D721Med (cell line): Measurements from ENCODE around the gene TMEM269.

ENCODE experiments used
- DNase-seq: peaks from one replicate; pipeline ENCODE4 v3.0.0; 2011; ENCODE audit warnings: low spot score; ENCODE audit not compliant: insufficient read length
- FAIRE-seq: peaks from 2 replicates; lab custom pipeline; 2011; peaks lifted over from hg19 to GRCh38; lab: Jason Lieb, UNC
- TF ChIP-seq, protein P1 (sequence below): IDR thresholded peaks from 2 replicates; pipeline ENCODE4 v1.5.1; 2012; ENCODE audit warnings: mild to moderate bottlenecking, control low read depth; ENCODE audit not compliant: insufficient read depth; ENCODE audit errors: missing control alignments

The TMEM269 gene

DNA sequence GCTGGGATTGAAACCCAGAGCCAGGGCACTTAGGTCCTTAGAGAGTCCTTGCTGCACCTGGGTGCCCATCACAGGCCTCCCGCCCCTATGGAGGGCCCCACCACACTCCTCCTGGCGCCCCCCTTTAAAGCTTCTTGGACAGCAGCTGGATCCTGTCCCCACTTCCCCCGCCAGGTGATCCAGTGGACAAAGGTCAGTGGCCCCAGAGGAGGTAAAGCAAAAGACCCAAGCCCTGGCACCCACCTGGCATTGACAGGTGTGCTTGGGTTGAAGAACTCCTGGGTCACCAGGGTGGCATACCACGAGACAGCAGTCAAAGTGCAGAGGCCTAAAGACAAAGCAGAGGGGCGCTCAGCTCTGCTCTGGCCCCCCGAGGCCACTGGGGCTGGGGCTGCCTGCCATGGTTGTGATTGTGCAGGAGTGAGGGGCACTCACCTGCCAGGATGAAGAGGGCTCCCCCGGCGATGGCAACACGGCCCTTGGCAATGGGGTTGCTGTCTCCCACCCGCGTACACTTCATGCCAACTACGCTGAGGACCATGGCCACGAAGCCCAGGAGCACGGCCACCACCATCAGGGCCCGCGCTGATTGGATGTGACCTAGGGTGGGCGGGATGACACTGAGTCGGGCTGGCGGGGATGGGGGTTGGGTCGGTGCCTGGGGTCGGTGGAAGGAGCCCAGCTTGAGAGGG is 46.7 kb upstream of the TMEM269 start:
- DNase-seq (no peak), FAIRE-seq (no peak)
- TF ChIP-seq, protein P1, sequence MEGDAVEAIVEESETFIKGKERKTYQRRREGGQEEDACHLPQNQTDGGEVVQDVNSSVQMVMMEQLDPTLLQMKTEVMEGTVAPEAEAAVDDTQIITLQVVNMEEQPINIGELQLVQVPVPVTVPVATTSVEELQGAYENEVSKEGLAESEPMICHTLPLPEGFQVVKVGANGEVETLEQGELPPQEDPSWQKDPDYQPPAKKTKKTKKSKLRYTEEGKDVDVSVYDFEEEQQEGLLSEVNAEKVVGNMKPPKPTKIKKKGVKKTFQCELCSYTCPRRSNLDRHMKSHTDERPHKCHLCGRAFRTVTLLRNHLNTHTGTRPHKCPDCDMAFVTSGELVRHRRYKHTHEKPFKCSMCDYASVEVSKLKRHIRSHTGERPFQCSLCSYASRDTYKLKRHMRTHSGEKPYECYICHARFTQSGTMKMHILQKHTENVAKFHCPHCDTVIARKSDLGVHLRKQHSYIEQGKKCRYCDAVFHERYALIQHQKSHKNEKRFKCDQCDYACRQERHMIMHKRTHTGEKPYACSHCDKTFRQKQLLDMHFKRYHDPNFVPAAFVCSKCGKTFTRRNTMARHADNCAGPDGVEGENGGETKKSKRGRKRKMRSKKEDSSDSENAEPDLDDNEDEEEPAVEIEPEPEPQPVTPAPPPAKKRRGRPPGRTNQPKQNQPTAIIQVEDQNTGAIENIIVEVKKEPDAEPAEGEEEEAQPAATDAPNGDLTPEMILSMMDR, result no peak

DNA sequence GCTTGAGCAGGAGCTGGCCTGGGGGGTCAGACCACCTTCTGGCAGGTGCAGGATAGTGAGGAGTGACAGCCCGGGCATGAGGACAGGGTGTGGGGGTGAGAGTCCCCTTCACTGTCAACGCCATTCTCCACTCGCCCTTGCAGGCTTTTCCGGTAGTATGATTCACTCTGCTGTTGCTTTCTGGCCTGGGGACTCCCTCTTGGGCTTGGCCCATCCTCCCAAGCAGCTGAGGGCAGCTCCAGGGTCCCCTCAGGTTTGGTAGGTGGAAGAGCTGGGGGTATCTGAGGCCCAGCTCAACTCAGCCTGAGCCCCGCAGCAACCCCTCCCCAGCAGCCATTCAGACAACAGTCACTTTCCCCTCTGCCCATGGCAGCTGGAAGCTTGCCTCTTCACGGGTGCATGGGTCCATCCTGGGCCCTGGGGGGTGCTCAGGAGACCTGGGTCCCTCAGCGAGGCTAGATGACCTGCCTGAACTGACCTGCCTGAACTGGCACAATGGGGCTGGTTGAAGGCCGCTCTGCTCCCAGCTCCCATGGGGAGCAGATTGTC is 46.0 kb upstream of the TMEM269 start:
- TF ChIP-seq, protein P1, result no peak
- no peak for FAIRE-seq

DNA sequence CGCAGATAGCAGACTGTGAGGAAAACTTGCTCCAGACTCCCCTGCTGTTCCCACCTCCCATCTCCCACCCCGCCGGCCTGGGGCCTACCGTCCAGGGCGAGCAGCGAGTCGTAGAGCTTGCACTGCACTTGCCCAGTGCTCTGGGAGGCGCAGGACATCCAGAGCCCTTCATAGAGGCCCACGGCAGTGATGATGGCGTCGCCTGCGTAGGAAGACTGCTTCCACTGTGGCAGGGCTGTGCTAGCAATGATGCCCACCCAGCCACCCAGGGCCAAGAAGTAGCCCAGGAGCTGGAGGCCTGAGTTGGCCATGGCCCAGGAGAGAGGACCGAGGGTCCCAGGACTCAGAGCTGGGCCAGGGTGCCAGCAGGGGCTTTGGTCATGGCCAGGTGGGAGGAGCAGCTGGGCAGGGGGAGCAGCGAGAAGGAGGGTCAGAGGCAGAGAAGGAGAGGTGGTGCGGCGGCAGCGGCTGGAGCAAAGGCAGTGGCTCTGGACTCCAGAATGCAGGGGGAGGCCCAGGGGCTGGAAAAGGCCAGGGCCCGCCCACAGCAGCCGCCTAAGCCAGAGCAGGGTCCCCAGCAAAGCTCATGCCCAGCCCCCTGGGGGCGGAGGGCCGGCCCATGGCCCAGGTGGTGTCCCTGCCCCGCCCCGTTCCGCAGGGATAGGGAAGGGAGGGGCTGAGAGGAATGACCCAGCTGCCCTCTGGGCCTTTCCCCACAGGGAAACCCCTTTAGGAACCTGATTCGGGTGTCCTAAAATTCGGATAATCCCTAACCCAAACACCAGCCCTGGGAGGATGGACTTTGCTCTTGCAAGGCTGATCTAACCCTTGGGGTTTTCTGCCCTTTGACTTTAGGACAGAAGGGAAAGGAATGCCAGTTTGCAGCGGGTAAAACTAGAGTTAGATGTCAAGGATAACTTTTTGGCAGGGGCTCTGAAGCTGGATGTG is 44.8 kb upstream of the TMEM269 start, which contains the start of gene CLDN19:
CLDN19 (minus strand) TSS at position 484 of the 948 bp plus-strand sequence; CDS start at position 311, 173 bp downstream.
- FAIRE-seq (no peak), DNase-seq (no peak)
- TF ChIP-seq, protein P1, result no peak

More for the DNA sequence above, 46.0 kb upstream of the TMEM269 start:
- DNase-seq, result no peak

DNA sequence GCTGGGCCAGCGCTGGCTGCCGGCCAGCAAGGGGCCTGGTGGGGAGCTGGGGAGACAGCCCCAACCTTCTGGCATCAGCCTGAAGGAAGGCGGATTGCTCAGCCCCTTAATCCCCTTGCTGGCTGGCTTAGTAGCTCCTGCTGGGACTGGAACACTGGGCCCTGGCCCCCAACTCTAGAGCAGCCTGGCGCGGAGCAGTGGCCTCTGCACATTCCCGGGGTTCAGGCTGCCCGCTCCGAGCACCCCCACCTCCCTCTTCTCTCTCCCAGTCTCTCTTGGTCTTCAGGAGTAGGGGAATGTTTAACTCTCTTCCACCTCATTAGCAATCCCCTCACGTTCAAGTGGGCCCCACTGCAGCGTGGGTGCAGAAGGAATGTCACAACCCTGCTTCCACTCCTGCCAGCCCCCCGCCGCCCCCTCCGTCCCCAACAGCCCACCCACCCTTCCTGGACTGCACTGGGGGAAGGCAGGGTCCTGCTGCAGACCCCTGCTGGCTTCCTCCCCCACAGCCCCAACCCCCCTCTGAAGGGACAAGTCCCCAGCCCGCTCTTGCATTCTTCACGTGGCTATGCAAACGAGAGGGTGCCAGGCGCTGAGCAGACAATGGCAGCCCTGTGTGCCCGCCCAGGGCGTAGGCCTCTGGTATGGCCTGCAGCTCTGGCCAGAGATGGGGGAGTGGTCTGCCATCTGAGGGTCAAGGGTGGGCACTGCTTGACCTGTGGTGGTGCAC is 43.8 kb upstream of the TMEM269 start:
- DNase-seq (peak; percentile 93), FAIRE-seq (no peak)
- TF ChIP-seq, protein P1, result no peak

DNA sequence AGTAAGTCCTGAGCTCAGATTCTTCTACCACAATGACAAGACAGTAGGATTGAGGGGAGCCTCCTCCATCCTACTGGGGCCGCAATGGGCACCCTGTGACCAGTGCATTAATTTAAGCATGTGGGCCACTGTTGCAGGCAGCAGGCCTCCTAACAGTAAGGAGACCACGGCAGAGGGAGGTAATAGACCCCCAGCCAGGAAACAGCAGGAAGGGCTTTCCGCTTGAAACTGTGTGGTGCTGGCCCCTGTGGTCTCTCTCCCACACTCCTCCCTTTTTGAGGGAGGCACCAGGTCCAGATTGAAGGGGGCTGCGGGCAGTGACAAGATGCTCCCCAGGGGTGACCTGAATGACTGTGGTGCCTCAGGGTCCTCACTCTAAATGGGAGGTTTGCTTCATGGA is 43.1 kb upstream of the TMEM269 start:
- FAIRE-seq (no peak), DNase-seq (no peak)
- TF ChIP-seq, protein P1, result no peak

DNA sequence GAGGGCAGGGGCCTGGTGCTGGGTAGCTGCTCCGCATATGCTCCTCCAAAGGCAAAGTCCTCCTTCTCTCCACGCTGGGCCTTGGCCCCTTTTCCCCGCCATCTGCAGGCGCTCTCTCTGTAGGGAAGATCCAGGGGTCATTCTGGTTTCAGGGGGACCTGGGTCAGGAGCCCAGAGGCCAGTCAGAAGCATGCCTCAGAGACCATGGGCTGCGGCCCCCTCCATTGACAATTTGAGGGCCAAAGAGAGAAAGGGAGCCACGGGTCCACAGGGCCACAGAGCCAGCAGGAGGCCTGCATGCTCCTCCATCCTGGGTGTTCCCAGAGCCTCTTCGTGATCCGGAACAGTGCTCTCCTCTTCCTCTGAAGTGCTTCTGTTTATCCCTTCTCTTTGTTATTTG is 42.6 kb upstream of the TMEM269 start:
- TF ChIP-seq, protein P1, result no peak
- DNase-seq (no peak), FAIRE-seq (no peak)
